Activated CD4-positive, alpha-beta T cell treated with anti-CD3 and anti-CD28 coated beads, Interleukin-2, amount 50 U/mL, for 48 hours (primary cell): ENCODE data around the gene TSPEAR.
A peak's percentile ranks its signal among the peaks of the same experiment; 100 is the strongest.

Source experiments
- DNase-seq, 2 experiments: peaks; one replicate each; pipeline ENCODE4 v3.0.0-alpha.2; 2020

The TSPEAR gene

GRCh38 chr21:44496564-44497550 is 214.5 kb downstream of the TSPEAR start:
- DNase-seq = no peak

- DNase-seq = no peak
Observed at GRCh38 chr21:44495611-44496563, 215.5 kb downstream of the TSPEAR start.

DNA sequence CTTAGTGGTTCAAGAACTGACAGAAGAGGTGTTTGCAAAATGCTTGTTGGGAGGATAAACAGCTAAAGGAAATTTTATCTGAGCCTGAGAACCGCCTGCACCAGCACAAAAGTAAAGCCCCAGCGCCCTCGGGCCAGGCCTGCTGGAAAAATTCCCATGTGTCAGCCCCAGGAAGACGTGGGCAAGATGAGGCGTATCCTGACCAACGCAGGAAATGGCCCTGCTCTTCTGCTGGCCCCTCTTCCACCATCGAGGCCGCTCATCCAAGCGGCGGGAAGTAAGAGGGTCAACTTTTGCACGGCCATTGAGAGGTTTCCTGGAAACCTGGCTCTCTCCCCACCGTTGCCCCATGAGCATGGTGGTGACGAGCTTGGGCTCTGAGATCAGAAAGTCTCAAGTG is 216.4 kb downstream of the TSPEAR start:
- no peak for DNase-seq

- DNase-seq = no peak
Observed at GRCh38 chr21:44494418-44494817, 217.0 kb downstream of the TSPEAR start.

- DNase-seq = no peak
Observed at GRCh38 chr21:44492567-44493385, 218.6 kb downstream of the TSPEAR start.

GRCh38 chr21:44490816-44491215 is 220.6 kb downstream of the TSPEAR start:
- DNase-seq = no peak

GRCh38 chr21:44490405-44490804 is 221.0 kb downstream of the TSPEAR start:
- no peak for DNase-seq

DNA sequence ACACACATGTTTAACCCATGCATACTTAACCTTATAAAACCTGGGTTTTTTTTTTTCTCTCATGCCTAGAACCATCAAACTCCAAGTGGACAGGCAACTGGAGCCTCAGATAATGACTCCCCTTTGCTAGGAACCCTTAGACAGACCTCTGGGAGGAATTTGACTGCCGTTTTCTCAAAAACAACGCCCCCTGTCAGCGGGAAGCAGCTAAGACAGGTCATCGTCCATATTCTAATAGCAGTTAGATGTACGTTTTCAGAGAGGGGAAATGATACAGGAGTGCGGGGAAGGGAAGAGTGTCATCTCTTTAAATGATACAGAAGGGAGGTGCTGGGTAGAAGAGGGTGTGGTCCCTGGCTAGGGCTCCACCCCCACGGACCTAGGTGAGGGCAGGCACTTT is 221.4 kb downstream of the TSPEAR start:
- no peak for DNase-seq

- peak; percentile 68 to 73 for DNase-seq
Observed at GRCh38 chr21:44487831-44488230, 223.5 kb downstream of the TSPEAR start.

GRCh38 chr21:44486302-44486701 is 225.1 kb downstream of the TSPEAR start:
- DNase-seq = no peak

- no peak for DNase-seq
Observed at GRCh38 chr21:44485796-44486195, 225.6 kb downstream of the TSPEAR start.

- DNase-seq = peak; percentile 20 to 26
Observed at GRCh38 chr21:44485254-44485793, 226.0 kb downstream of the TSPEAR start.

GRCh38 chr21:44484498-44485253 is 226.7 kb downstream of the TSPEAR start:
- no peak for DNase-seq

- DNase-seq = no peak
Observed at GRCh38 chr21:44483288-44484237, 227.8 kb downstream of the TSPEAR start.

- no peak for DNase-seq
Observed at GRCh38 chr21:44482581-44483287, 228.6 kb downstream of the TSPEAR start.

GRCh38 chr21:44480200-44481053 is 230.9 kb downstream of the TSPEAR start:
- no peak for DNase-seq

- peak; percentile 56 to 65 for DNase-seq
Observed at GRCh38 chr21:44479556-44480199, 231.7 kb downstream of the TSPEAR start.

DNA sequence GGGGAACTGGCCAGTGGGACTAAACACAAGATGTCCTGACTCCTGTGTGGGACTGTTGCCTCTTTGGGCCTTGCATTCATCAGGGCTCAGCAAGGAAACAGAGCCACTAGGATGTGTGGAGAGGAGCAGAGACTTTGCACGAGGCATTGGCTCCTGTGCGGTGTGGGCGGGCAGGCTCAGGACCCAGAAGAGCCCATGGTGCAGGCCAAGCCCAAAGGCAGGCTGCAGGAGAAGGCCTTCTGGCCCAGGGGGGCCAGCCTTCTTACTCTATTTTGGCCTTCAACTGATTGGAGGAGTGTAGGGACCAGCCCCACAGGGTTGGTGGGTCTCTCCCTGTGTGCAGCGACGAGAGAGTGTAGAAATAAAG is 232.6 kb downstream of the TSPEAR start:
- no peak for DNase-seq
